HEK293 (cell line): ENCODE data around the gene VRK3.
A peak's percentile ranks its signal among the peaks of the same experiment; 100 is the strongest.

Source experiments
- CTCF ChIA-PET: fragments of 350-600 bp; formaldehyde crosslinking; extraction: SDS; loops from one replicate; lab custom pipeline; 2021; ENCODE audit warnings: antibody characterized with exemption; lab: Yijun Ruan, JAX
- POLR2A ChIA-PET: fragments of 300-600 bp; formaldehyde crosslinking; extraction: SDS; loops from one replicate; lab custom pipeline; 2020; ENCODE audit warnings: antibody characterized with exemption, inconsistent platforms; lab: Yijun Ruan, JAX
- H3K27ac ChIP-seq: fragments of 200-500 bp; sonication (Bioruptor generic); 2 replicates; pipeline ENCODE4 v1.5.1; 2014; ENCODE audit warnings: low read depth, low read length, control low read depth, inconsistent platforms; ENCODE audit errors: extremely low read depth
- H3K36me3 ChIP-seq, 2 experiments: fragments of 200-500 bp in 1 of 2; sonication (Bioruptor generic) in 1 of 2; 1 replicate in 1 of 2; 2 replicates in 1 of 2; pipeline ENCODE4 v1.5.1; 2014 to 2017; ENCODE audit warnings: inconsistent platforms in 2 of 2, low read length in 2 of 2; ENCODE audit not compliant: control insufficient read depth in 2 of 2, insufficient read depth in 1 of 2
- H3K4me1 ChIP-seq: fragments of 200-500 bp; sonication (Bioruptor generic); 2 replicates; pipeline ENCODE4 v1.5.1; 2014; ENCODE audit warnings: mild to moderate bottlenecking, low read length, inconsistent platforms; ENCODE audit not compliant: control insufficient read depth, insufficient read depth
- H3K4me3 ChIP-seq: 2 replicates; pipeline ENCODE4 v1.5.1; 2011; ENCODE audit warnings: low read depth, mild to moderate bottlenecking, control low read depth, low read length, moderate library complexity
- H3K9me3 ChIP-seq: fragments of 200-500 bp; sonication (Bioruptor generic); 2 replicates; pipeline ENCODE4 v1.5.1; 2014; ENCODE audit warnings: low read depth, low read length, inconsistent platforms; ENCODE audit not compliant: control insufficient read depth, insufficient read depth
- FEZF1 ChIP-seq: fragments of 450-650 bp; formaldehyde crosslinking; IDR thresholded peaks from 2 replicates; pipeline ENCODE4 v1.5.1; 2016; ENCODE audit warnings: missing biosample characterization, missing genetic modification characterization
- GLIS2 ChIP-seq: fragments of 450-650 bp; formaldehyde crosslinking; IDR thresholded peaks from 2 replicates; pipeline ENCODE4 v1.5.1; 2016; ENCODE audit warnings: missing biosample characterization, missing genetic modification characterization
- HOXC10 ChIP-seq: sonication (generic); formaldehyde crosslinking; IDR thresholded peaks from 2 replicates; pipeline ENCODE4 v1.8.1; 2023; ENCODE audit warnings: mild to moderate bottlenecking, missing genetic modification reagents
- ZNF174 ChIP-seq: fragments of 450-650 bp; formaldehyde crosslinking; IDR thresholded peaks from 2 replicates; pipeline ENCODE4 v1.5.0; 2017; ENCODE audit warnings: missing biosample characterization, mild to moderate bottlenecking, missing genetic modification characterization
- ZNF2 ChIP-seq: fragments of 450-650 bp; formaldehyde crosslinking; IDR thresholded peaks from 2 replicates; pipeline ENCODE4 v1.5.1; 2016; ENCODE audit warnings: missing biosample characterization, missing genetic modification characterization
- ZNF221 ChIP-seq: fragments of 450-650 bp; formaldehyde crosslinking; IDR thresholded peaks from 2 replicates; pipeline ENCODE4 v1.5.1; 2017; ENCODE audit warnings: missing biosample characterization, missing genetic modification characterization, borderline replicate concordance
- ZNF23 ChIP-seq: fragments of 450-650 bp; formaldehyde crosslinking; IDR thresholded peaks from 2 replicates; pipeline ENCODE4 v1.5.1; 2016; ENCODE audit warnings: missing biosample characterization, missing genetic modification characterization, borderline replicate concordance
- ZNF239 ChIP-seq: fragments of 450-650 bp; formaldehyde crosslinking; IDR thresholded peaks from 2 replicates; pipeline ENCODE4 v1.5.1; 2016; ENCODE audit warnings: missing biosample characterization, missing genetic modification characterization
- ZNF433 ChIP-seq: fragments of 450-650 bp; formaldehyde crosslinking; IDR thresholded peaks from 2 replicates; pipeline ENCODE4 v1.5.1; 2016; ENCODE audit warnings: missing biosample characterization, missing genetic modification characterization, low read depth
- ZNF558 ChIP-seq: fragments of 450-650 bp; formaldehyde crosslinking; IDR thresholded peaks from 2 replicates; pipeline ENCODE4 v1.5.1; 2016; ENCODE audit warnings: missing biosample characterization, missing genetic modification characterization
- ZNF701 ChIP-seq: fragments of 450-650 bp; formaldehyde crosslinking; IDR thresholded peaks from 2 replicates; pipeline ENCODE4 v1.5.1; 2016; ENCODE audit warnings: missing biosample characterization, missing genetic modification characterization
- ZNF837 ChIP-seq: fragments of 450-650 bp; formaldehyde crosslinking; IDR thresholded peaks from 2 replicates; pipeline ENCODE4 v1.5.1; 2016; ENCODE audit warnings: missing biosample characterization, missing genetic modification characterization
- ZSCAN23 ChIP-seq: fragments of 450-650 bp; formaldehyde crosslinking; IDR thresholded peaks from 2 replicates; pipeline ENCODE4 v1.5.1; 2016; ENCODE audit warnings: missing biosample characterization, missing genetic modification characterization
- TF ChIP-seq, protein P1 (sequence below): fragments of 450-650 bp; formaldehyde crosslinking; IDR thresholded peaks from 2 replicates; pipeline ENCODE4 v1.5.1; 2016; ENCODE audit warnings: missing biosample characterization, missing genetic modification characterization
- TF ChIP-seq, protein P2 (sequence below): fragments of 450-650 bp; formaldehyde crosslinking; IDR thresholded peaks from 2 replicates; pipeline ENCODE4 v1.5.1; 2017; ENCODE audit warnings: missing biosample characterization, missing genetic modification characterization
- TF ChIP-seq, protein P3 (sequence below): fragments of 450-650 bp; formaldehyde crosslinking; IDR thresholded peaks from 2 replicates; pipeline ENCODE4 v1.5.1; 2016; ENCODE audit warnings: missing biosample characterization, missing genetic modification characterization
- TF ChIP-seq, protein P4 (sequence below): fragments of 450-650 bp; formaldehyde crosslinking; IDR thresholded peaks from 2 replicates; pipeline ENCODE4 v1.5.1; 2016; ENCODE audit warnings: missing biosample characterization, missing genetic modification characterization

The VRK3 gene

DNA sequence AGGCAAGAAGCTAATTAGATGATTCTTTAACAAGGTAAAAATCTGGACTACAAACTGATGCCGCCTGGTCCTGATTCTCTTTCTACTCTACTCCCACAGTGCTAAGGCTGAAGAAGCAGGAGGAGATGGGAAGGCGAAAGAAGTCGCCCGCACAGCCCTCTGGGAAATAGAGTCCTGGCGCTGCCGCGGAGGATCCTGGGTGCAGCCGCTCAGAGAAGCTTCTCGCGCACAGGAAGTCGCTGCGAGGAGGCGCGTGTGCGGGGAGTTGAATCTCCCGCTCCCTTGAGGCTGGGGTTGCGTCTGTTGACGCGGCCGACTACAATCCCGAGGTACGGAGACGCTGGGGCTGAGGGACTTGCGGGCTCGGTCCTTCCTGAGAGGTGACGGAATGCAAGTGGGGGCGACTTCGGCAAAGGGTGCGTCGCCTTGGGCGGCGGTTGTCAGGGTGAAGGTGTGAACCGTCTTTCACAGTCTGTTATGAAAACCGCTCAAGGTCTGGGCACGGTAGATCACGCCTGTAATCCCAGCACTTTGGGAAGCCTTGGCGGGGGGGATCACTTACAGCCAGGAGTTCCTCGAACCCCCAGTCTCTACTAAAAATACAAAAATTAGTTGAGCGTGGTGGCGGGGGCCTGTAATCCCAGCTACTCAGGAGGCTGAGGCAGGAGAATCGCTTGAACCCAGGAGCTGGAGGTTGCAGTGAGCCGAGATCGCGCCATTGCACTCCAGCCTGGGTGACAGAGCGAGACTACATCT lies 800 bp upstream of the VRK3 start, which contains the start of gene ZNF473 (continued):
- TF ChIP-seq, protein P1, sequence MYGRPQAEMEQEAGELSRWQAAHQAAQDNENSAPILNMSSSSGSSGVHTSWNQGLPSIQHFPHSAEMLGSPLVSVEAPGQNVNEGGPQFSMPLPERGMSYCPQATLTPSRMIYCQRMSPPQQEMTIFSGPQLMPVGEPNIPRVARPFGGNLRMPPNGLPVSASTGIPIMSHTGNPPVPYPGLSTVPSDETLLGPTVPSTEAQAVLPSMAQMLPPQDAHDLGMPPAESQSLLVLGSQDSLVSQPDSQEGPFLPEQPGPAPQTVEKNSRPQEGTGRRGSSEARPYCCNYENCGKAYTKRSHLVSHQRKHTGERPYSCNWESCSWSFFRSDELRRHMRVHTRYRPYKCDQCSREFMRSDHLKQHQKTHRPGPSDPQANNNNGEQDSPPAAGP (tag by site-specific recombination): 0 out of 2 replicates have a peak, but pooled peaks have one; percentile 39
- TF ChIP-seq ZNF701 (tag by site-specific recombination): no peak
- no peak for TF ChIP-seq ZNF558
- TF ChIP-seq ZNF23 (tag by site-specific recombination): no peak
- TF ChIP-seq, protein P2, sequence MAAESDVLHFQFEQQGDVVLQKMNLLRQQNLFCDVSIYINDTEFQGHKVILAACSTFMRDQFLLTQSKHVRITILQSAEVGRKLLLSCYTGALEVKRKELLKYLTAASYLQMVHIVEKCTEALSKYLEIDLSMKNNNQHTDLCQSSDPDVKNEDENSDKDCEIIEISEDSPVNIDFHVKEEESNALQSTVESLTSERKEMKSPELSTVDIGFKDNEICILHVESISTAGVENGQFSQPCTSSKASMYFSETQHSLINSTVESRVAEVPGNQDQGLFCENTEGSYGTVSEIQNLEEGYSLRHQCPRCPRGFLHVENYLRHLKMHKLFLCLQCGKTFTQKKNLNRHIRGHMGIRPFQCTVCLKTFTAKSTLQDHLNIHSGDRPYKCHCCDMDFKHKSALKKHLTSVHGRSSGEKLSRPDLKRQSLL (tag by site-specific recombination): no peak
- 0 out of 2 replicates have a peak, but pooled peaks have one; percentile 28 for TF ChIP-seq ZNF2 (tag by site-specific recombination)
- TF ChIP-seq, protein P3, sequence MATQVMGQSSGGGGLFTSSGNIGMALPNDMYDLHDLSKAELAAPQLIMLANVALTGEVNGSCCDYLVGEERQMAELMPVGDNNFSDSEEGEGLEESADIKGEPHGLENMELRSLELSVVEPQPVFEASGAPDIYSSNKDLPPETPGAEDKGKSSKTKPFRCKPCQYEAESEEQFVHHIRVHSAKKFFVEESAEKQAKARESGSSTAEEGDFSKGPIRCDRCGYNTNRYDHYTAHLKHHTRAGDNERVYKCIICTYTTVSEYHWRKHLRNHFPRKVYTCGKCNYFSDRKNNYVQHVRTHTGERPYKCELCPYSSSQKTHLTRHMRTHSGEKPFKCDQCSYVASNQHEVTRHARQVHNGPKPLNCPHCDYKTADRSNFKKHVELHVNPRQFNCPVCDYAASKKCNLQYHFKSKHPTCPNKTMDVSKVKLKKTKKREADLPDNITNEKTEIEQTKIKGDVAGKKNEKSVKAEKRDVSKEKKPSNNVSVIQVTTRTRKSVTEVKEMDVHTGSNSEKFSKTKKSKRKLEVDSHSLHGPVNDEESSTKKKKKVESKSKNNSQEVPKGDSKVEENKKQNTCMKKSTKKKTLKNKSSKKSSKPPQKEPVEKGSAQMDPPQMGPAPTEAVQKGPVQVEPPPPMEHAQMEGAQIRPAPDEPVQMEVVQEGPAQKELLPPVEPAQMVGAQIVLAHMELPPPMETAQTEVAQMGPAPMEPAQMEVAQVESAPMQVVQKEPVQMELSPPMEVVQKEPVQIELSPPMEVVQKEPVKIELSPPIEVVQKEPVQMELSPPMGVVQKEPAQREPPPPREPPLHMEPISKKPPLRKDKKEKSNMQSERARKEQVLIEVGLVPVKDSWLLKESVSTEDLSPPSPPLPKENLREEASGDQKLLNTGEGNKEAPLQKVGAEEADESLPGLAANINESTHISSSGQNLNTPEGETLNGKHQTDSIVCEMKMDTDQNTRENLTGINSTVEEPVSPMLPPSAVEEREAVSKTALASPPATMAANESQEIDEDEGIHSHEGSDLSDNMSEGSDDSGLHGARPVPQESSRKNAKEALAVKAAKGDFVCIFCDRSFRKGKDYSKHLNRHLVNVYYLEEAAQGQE (tag by site-specific recombination): no peak
- no peak for TF ChIP-seq HOXC10 (CRISPR knock-in tag)
- TF ChIP-seq ZNF221: no peak
- no peak for TF ChIP-seq ZNF433 (tag by site-specific recombination)
- TF ChIP-seq ZNF174 (tag by site-specific recombination): no peak
- TF ChIP-seq ZNF239 (tag by site-specific recombination): 0 out of 2 replicates have a peak, but pooled peaks have one; percentile 20
- no peak for TF ChIP-seq FEZF1 (tag by site-specific recombination)
- TF ChIP-seq ZSCAN23 (tag by site-specific recombination): no peak
- TF ChIP-seq, protein P4, sequence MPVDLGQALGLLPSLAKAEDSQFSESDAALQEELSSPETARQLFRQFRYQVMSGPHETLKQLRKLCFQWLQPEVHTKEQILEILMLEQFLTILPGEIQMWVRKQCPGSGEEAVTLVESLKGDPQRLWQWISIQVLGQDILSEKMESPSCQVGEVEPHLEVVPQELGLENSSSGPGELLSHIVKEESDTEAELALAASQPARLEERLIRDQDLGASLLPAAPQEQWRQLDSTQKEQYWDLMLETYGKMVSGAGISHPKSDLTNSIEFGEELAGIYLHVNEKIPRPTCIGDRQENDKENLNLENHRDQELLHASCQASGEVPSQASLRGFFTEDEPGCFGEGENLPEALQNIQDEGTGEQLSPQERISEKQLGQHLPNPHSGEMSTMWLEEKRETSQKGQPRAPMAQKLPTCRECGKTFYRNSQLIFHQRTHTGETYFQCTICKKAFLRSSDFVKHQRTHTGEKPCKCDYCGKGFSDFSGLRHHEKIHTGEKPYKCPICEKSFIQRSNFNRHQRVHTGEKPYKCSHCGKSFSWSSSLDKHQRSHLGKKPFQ (tag by site-specific recombination): peak; percentile 95

DNA sequence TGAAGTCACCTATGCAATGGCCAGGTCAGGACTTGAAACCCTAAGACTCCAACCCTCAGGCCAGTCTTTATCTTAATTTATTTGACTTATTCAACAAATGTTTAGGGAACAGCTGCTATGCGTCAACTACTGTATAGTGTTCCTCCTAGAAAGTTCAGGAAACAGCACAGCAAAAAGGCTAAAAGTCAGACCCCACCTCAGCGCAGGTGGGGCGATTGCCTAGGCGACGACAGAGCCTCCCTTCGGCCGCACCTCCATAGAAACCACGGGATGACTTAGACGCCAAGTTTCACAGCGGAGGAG lies 502 bp downstream of the VRK3 start:
- POLR2A ChIA-PET: interaction anchor here (1.3 to 2.4 kb wide), 2 partner anchors 21 to 96 kb away, joined by 3 to 15 read pairs; partner anchors contain the start of genes ATF5 and NUP62

More for the DNA sequence above, 502 bp downstream of the VRK3 start:
- Histone ChIP-seq H3K4me1 (peaks cover 6% of the 10 kb centered on the region), H3K9me3 (no peaks in the 10 kb centered on the region), H3K4me3 (peak overlapping the region; percentile 90), H3K27ac (peak overlapping the region; percentile 47; the same call in 1 of the 2 replicates), H3K36me3 (peaks cover 11 to 27% of the 10 kb centered on the region in 2 experiments; a peak in 2 of 3 replicates)
- TF ChIP-seq ZNF837 (tag by site-specific recombination): no peak
- TF ChIP-seq GLIS2 (tag by site-specific recombination): peak; percentile 20; the same call in 1 of the 2 replicates
- CTCF ChIA-PET: interaction anchor here (1.0 to 1.4 kb wide), 2 partner anchors 40 to 110 kb away, joined by 3 read pairs; no protein-coding TSS in a partner anchor
